ENCODE data around the gene CAMSAP2. TPM values are rescaled to one million over a fixed set of nuclear protein-coding genes. Genes with fewer than 3 reads are reported as not detected.

Gene CAMSAP2
- total RNA-seq, 1 donor: 50.3 TPM

DNA sequence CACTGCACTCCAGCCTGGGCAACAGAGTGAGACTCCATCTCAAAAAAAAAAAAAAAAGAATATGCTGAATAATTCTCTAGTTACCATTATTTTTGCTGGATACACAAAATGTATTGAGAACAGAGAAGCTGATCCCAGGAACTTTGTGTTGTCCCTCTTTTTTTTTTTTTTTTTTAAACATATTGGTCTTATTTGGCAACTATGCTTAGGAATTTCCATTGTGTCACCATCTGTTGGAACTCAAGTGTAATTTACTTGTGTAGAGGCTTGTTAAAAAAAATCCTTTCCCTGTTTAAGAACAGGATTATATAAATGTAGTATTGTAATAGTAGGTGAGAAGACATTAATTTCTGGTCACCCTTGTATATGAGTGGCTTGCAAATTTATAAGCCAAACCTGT lies 28.6 kb downstream of the CAMSAP2 start:
- no peak overlapping the region for H2AFZ ChIP-seq (ENCODE audit: low read length)
- TF ChIP-seq, protein P1, sequence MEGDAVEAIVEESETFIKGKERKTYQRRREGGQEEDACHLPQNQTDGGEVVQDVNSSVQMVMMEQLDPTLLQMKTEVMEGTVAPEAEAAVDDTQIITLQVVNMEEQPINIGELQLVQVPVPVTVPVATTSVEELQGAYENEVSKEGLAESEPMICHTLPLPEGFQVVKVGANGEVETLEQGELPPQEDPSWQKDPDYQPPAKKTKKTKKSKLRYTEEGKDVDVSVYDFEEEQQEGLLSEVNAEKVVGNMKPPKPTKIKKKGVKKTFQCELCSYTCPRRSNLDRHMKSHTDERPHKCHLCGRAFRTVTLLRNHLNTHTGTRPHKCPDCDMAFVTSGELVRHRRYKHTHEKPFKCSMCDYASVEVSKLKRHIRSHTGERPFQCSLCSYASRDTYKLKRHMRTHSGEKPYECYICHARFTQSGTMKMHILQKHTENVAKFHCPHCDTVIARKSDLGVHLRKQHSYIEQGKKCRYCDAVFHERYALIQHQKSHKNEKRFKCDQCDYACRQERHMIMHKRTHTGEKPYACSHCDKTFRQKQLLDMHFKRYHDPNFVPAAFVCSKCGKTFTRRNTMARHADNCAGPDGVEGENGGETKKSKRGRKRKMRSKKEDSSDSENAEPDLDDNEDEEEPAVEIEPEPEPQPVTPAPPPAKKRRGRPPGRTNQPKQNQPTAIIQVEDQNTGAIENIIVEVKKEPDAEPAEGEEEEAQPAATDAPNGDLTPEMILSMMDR (IDR thresholded peaks at IDR 0.05; ENCODE audit: extremely low read depth, low read depth, low read length): no peak
- H3K27ac ChIP-seq (ENCODE audit: low read depth, low read length): no peak overlapping the region
- H4K20me1 ChIP-seq (ENCODE audit: insufficient read depth, low read length): peaks cover 10% of the 10 kb centered on the region
- H3K4me2 ChIP-seq (ENCODE audit: insufficient read depth, low read length): no peak overlapping the region
- H3K36me3 ChIP-seq (ENCODE audit: insufficient read depth, low read length): peaks cover 41% of the 10 kb centered on the region
- H3K9me3 ChIP-seq (ENCODE audit: low read depth, low read length): no peaks in the 10 kb centered on the region
- no peaks in the 10 kb centered on the region for H3K4me1 ChIP-seq (ENCODE audit: insufficient read depth, low read length)
- H3K27me3 ChIP-seq (ENCODE audit: insufficient read depth, low read length): no peaks in the 10 kb centered on the region
- DNase-seq (ENCODE audit: insufficient read length, low spot score, missing footprints): no peak
- no peak overlapping the region for H3K4me3 ChIP-seq (ENCODE audit: insufficient read depth, low read length)
- H3K79me2 ChIP-seq (ENCODE audit: insufficient read depth, low read length): peaks cover 69% of the 10 kb centered on the region

DNA sequence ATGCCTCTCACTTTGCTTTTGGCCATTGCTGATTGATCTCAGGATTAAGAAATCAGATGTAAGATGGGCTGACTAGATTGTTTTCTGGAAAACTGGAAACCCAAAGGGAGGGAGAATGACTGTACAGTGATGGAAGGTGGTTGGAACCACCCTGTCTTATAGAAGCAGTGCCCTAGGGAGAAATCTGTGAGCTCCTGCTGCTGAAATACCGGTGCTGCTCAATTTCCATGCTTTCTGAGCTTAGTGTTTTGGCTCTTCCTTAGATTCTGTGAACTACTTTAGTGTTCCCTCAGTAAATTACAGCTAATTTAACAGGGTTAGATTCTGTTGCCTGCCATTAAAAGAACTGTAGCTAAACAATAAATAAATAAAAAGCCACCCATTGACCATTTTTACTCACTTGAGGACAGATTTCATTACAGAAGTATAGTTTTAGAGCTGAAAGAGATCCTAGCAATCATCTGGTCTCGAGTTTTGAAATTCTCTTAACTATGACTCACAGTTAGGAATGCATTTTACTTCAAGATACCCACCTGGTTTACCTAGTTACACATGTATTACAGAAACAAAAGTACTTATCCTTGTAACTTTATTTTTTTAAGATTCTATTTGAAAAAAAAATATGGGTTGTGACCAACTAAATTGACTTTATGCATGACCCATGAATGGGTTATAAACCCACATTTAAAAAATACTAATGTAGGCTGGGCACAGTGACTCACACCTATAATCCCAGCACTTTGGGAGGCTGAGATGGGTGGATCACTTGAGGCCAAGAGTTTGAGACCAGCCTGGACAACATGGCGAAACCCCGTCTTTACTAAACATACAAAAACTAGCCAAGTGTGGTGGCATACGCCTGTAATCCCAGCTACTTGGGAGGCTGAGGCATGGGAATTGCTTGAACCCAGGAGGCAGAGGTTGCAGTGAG lies 33.2 kb downstream of the CAMSAP2 start:
- Histone ChIP-seq H3K9me3 (ENCODE audit: low read depth, low read length) (no peaks in the 10 kb centered on the region), H3K4me3 (ENCODE audit: insufficient read depth, low read length) (no peak overlapping the region), H3K27ac (ENCODE audit: low read depth, low read length) (no peak overlapping the region), H3K27me3 (ENCODE audit: insufficient read depth, low read length) (no peaks in the 10 kb centered on the region), H2AFZ (ENCODE audit: low read length) (no peak overlapping the region), H3K4me2 (ENCODE audit: insufficient read depth, low read length) (no peak overlapping the region), H3K79me2 (ENCODE audit: insufficient read depth, low read length) (peaks cover 64% of the 10 kb centered on the region), H3K36me3 (ENCODE audit: insufficient read depth, low read length) (peaks cover 23% of the 10 kb centered on the region), H3K4me1 (ENCODE audit: insufficient read depth, low read length) (peaks cover 17% of the 10 kb centered on the region), H4K20me1 (ENCODE audit: insufficient read depth, low read length) (peaks cover 8% of the 10 kb centered on the region)
- DNase-seq (ENCODE audit: insufficient read length, low spot score, missing footprints): no peak
- TF ChIP-seq, protein P1 (IDR thresholded peaks at IDR 0.05; ENCODE audit: extremely low read depth, low read depth, low read length): no peak

DNA sequence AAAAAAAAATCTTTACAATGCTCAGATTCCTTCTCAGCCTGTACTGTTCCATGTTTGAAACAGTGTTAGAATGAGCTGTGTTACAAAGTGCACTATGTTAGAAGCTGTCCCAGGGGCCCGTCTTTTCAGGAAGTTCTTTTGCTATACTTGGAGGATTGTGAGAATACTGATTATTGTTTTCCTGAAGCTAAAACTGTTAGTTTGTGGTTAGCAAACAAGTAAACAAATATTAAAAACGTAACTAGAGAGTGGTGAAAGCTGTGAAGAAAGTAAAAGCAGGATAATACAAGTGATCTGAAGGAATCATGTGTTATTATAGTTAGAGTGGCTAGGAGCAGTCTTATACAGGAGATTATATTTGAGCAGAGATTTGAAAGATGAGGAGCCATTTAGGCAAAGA lies 35.6 kb downstream of the CAMSAP2 start:
- Histone ChIP-seq H3K4me2 (ENCODE audit: insufficient read depth, low read length) (no peak overlapping the region), H3K27ac (ENCODE audit: low read depth, low read length) (peak overlapping the region; percentile 13), H3K4me1 (ENCODE audit: insufficient read depth, low read length) (peaks cover 19% of the 10 kb centered on the region), H3K9me3 (ENCODE audit: low read depth, low read length) (no peaks in the 10 kb centered on the region), H3K4me3 (ENCODE audit: insufficient read depth, low read length) (no peak overlapping the region), H3K79me2 (ENCODE audit: insufficient read depth, low read length) (peaks cover 66% of the 10 kb centered on the region), H2AFZ (ENCODE audit: low read length) (no peak overlapping the region), H4K20me1 (ENCODE audit: insufficient read depth, low read length) (peaks cover 14% of the 10 kb centered on the region), H3K27me3 (ENCODE audit: insufficient read depth, low read length) (no peaks in the 10 kb centered on the region), H3K36me3 (ENCODE audit: insufficient read depth, low read length) (peaks cover 9% of the 10 kb centered on the region)
- TF ChIP-seq, protein P1 (IDR thresholded peaks at IDR 0.05; ENCODE audit: extremely low read depth, low read depth, low read length): no peak
- DNase-seq (ENCODE audit: insufficient read length, low spot score, missing footprints): no peak

DNA sequence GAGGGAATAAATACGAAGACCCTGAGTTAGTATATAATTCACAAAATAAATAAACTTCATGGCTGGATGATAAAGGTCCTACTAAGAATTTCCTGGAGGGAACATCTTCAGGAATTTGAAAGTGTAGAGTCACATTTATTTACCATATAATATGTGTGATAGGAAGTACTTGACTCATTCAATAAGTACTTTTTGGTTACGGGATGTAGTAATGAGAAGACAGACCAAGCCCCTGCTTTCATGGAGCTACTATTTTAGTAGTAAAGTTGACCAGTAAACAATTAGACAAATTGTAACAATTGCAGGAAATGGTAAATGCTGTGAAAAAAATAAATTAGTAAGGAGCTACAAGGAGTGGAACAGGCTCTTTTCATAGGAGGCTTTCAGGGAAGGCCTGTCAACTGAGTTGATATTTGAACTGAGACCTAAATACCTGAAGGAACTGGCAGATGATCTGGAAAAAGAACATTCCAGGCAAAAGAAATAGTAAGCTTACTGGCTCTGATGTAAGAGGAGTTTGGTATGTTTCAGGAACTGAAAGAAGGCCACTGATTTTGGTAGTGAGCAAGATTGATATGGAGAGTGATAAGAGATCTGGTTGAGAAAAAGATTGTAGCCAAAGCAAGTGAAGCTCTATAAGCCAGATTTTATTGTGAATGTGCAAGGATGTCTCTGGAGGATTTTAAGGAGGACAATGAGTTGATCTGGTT lies 36.2 kb downstream of the CAMSAP2 start:
- H3K27ac ChIP-seq (ENCODE audit: low read depth, low read length): no peak overlapping the region
- peaks cover 65% of the 10 kb centered on the region for H3K79me2 ChIP-seq (ENCODE audit: insufficient read depth, low read length)
- H3K9me3 ChIP-seq (ENCODE audit: low read depth, low read length): no peaks in the 10 kb centered on the region
- TF ChIP-seq, protein P1 (IDR thresholded peaks at IDR 0.05; ENCODE audit: extremely low read depth, low read depth, low read length): no peak
- H3K36me3 ChIP-seq (ENCODE audit: insufficient read depth, low read length): peaks cover 4% of the 10 kb centered on the region
- no peak overlapping the region for H2AFZ ChIP-seq (ENCODE audit: low read length)
- no peak overlapping the region for H3K4me2 ChIP-seq (ENCODE audit: insufficient read depth, low read length)
- no peak overlapping the region for H3K4me3 ChIP-seq (ENCODE audit: insufficient read depth, low read length)
- H3K4me1 ChIP-seq (ENCODE audit: insufficient read depth, low read length): peaks cover 19% of the 10 kb centered on the region
- peaks cover 15% of the 10 kb centered on the region for H4K20me1 ChIP-seq (ENCODE audit: insufficient read depth, low read length)
- no peak for DNase-seq (ENCODE audit: insufficient read length, low spot score, missing footprints)
- no peaks in the 10 kb centered on the region for H3K27me3 ChIP-seq (ENCODE audit: insufficient read depth, low read length)

Data from osteoblast (primary cell).